Hepatocyte (in vitro differentiated cells): ENCODE results near the gene KCNJ15.

ENCODE experiments used
- EZH2 ChIP-seq: fragments of 200-600 bp; sonication (generic); IDR thresholded peaks from 2 replicates; pipeline ENCODE4 v1.6.1; 2016; ENCODE audit warnings: antibody characterized with exemption, mild to moderate bottlenecking, borderline replicate concordance
- EZH2phosphoT487 ChIP-seq: fragments of 200-600 bp; sonication (generic); IDR thresholded peaks from one replicate; pipeline ENCODE4 v1.6.1; 2018; ENCODE audit warnings: antibody characterized with exemption, mild to moderate bottlenecking, low read depth, moderate library complexity; ENCODE audit not compliant: unreplicated experiment, severe bottlenecking
- TF ChIP-seq, protein P1 (sequence below): fragments of 200-600 bp; sonication (generic); IDR thresholded peaks from 2 replicates; pipeline ENCODE4 v1.5.1; 2016; ENCODE audit warnings: antibody characterized with exemption, mild to moderate bottlenecking; ENCODE audit not compliant: poor library complexity

DNA sequence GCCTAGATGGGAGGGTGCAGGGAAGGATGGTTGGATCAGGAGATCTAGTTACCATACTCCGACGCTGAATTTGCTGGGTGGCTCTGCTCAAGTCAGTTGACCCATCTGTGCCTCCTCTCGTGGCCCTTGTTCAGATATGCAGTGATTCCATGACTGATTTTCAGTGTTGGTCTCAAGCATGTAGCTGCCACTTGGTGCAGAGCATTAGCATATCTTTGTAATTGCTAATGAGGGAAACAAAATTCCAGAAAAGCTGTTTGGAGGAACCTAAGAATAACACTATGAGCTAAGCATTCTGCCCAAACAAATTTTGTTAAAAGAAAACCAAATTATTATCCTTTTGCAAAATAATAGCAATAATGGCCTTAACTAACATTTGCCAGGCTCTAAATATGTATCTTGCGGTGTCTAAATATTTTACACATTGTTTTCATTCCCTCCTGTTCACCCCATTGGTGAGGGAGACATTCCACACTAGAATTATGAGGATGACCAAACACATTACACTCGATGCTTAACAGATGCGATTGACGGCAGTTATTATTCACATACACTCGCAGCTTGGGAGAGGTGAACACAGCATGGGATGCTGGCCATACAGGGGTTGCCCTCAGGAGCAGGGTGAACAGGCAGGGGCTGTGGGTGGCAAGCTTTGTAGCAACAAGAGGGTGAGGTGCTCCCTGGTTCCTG is 69.1 kb downstream of the KCNJ15 start:
- TF ChIP-seq, protein P1, sequence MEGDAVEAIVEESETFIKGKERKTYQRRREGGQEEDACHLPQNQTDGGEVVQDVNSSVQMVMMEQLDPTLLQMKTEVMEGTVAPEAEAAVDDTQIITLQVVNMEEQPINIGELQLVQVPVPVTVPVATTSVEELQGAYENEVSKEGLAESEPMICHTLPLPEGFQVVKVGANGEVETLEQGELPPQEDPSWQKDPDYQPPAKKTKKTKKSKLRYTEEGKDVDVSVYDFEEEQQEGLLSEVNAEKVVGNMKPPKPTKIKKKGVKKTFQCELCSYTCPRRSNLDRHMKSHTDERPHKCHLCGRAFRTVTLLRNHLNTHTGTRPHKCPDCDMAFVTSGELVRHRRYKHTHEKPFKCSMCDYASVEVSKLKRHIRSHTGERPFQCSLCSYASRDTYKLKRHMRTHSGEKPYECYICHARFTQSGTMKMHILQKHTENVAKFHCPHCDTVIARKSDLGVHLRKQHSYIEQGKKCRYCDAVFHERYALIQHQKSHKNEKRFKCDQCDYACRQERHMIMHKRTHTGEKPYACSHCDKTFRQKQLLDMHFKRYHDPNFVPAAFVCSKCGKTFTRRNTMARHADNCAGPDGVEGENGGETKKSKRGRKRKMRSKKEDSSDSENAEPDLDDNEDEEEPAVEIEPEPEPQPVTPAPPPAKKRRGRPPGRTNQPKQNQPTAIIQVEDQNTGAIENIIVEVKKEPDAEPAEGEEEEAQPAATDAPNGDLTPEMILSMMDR, result no peak
- no peak for TF ChIP-seq EZH2phosphoT487
- no peak for TF ChIP-seq EZH2
